ENCODE results near the gene DMRTC2.

The DMRTC2 gene

GRCh38 chr19:41859213-41859617 lies 14.4 kb downstream of the DMRTC2 start:
- Histone ChIP-seq H3K27ac (ENCODE audit: low read depth, low read length) (peak overlapping the region; percentile 45), H3K27me3 (ENCODE audit: control insufficient read depth, low read length) (no peaks in the 10 kb centered on the region), H3F3A (ENCODE audit: control insufficient read depth, insufficient read depth) (peaks cover 34% of the 10 kb centered on the region), H3K9me3 (ENCODE audit: control insufficient read depth, insufficient read depth, low read length) (no peaks in the 10 kb centered on the region), H3K9me2 (replicated peaks; ENCODE audit: control insufficient read depth, low read length) (no peaks in the 10 kb centered on the region), H3K36me3 (ENCODE audit: control insufficient read depth, low read length) (peaks cover 41% of the 10 kb centered on the region), H3K4me2 (ENCODE audit: low read length) (peak overlapping the region; percentile 67), H4K20me1 (ENCODE audit: control insufficient read depth, insufficient read depth, low read depth, low read length) (peaks cover 31% of the 10 kb centered on the region), H3K4me3 (ENCODE audit: low read length) (peak overlapping the region; percentile 65), H3K79me2 (ENCODE audit: control insufficient read depth, low read length) (peaks cover 42% of the 10 kb centered on the region), H3K4me1 (ENCODE audit: control insufficient read depth, low read length) (peaks cover 55% of the 10 kb centered on the region)
- TF ChIP-seq EZH2phosphoT487 (IDR thresholded peaks at IDR 0.05; ENCODE audit: borderline replicate concordance, low read length): no peak
- TF ChIP-seq CTCF (IDR thresholded peaks at IDR 0.05; ENCODE audit: low read depth, low read length, poor library complexity, severe bottlenecking): no peak

DNA sequence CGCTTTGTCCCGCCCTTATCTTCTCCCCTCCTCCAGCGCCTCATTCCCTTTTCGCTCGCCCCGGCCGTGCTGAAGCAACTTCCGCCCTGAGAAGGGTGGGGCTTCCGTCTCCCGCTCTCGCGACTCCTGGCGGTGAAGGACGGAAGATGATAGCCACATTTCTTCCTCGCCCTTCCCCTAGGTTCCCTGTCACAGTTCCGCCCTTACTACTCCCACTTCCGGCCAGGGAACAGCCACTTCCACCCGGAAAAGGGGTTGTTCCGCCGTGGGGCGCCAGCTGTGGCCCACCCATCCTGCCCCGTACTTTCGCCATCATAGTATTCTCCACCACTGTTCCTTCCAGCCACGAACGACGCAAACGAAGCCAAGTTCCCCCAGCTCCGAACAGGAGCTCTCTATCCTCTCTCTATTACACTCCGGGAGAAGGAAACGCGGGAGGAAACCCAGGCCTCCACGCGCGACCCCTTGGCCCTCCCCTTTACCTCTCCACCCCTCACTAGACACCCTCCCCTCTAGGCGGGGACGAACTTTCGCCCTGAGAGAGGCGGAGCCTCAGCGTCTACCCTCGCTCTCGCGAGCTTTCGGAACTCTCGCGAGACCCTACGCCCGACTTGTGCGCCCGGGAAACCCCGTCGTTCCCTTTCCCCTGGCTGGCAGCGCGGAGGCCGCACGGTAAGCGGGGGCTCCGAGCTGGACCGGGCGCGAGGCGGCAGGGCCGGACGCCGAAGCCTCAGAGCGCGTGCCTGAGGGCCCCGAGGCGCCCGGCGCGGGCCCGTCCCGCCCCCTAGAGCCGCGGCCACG lies 15.0 kb downstream of the DMRTC2 start, which contains the start of gene RPS19:
TSS of gene RPS19 (plus strand) at position 638 of the 801 bp plus-strand sequence. CDS start 520 bp downstream, outside the sequence.
- peaks cover 47% of the 10 kb centered on the region for H3K36me3 ChIP-seq (ENCODE audit: control insufficient read depth, low read length)
- H3K4me3 ChIP-seq (ENCODE audit: low read length): peak within 1 kb of the TSS; percentile 87
- TF ChIP-seq EZH2phosphoT487 (IDR thresholded peaks at IDR 0.05; ENCODE audit: borderline replicate concordance, low read length) (no peak), CTCF (IDR thresholded peaks at IDR 0.05; ENCODE audit: low read depth, low read length, poor library complexity, severe bottlenecking) (peak; percentile 58)
- H3K4me2 ChIP-seq (ENCODE audit: low read length): peak within 1 kb of the TSS; percentile 88
- H3K27me3 ChIP-seq (ENCODE audit: control insufficient read depth, low read length): no peaks in the 10 kb centered on the region
- peaks cover 41% of the 10 kb centered on the region for H3F3A ChIP-seq (ENCODE audit: control insufficient read depth, insufficient read depth)
- peaks cover 61% of the 10 kb centered on the region for H3K4me1 ChIP-seq (ENCODE audit: control insufficient read depth, low read length)
- no peaks in the 10 kb centered on the region for H3K9me2 ChIP-seq (replicated peaks; ENCODE audit: control insufficient read depth, low read length)
- peak within 1 kb of the TSS; percentile 81 for H3K27ac ChIP-seq (ENCODE audit: low read depth, low read length)
- H4K20me1 ChIP-seq (ENCODE audit: control insufficient read depth, insufficient read depth, low read depth, low read length): peaks cover 37% of the 10 kb centered on the region
- peaks cover 48% of the 10 kb centered on the region for H3K79me2 ChIP-seq (ENCODE audit: control insufficient read depth, low read length)
- H3K9me3 ChIP-seq (ENCODE audit: control insufficient read depth, insufficient read depth, low read length): no peaks in the 10 kb centered on the region

- peaks cover 68% of the 10 kb centered on the region for H3K4me1 ChIP-seq (ENCODE audit: control insufficient read depth, low read length)
- H3K36me3 ChIP-seq (ENCODE audit: control insufficient read depth, low read length): peaks cover 54% of the 10 kb centered on the region
- peak overlapping the region; percentile 88 for H3K4me2 ChIP-seq (ENCODE audit: low read length)
- H3F3A ChIP-seq (ENCODE audit: control insufficient read depth, insufficient read depth): peaks cover 48% of the 10 kb centered on the region
- TF ChIP-seq EZH2phosphoT487 (IDR thresholded peaks at IDR 0.05; ENCODE audit: borderline replicate concordance, low read length) (no peak), CTCF (IDR thresholded peaks at IDR 0.05; ENCODE audit: low read depth, low read length, poor library complexity, severe bottlenecking) (no peak)
- H3K4me3 ChIP-seq (ENCODE audit: low read length): peak overlapping the region; percentile 87
- no peaks in the 10 kb centered on the region for H3K9me3 ChIP-seq (ENCODE audit: control insufficient read depth, insufficient read depth, low read length)
- no peaks in the 10 kb centered on the region for H3K27me3 ChIP-seq (ENCODE audit: control insufficient read depth, low read length)
- peaks cover 56% of the 10 kb centered on the region for H3K79me2 ChIP-seq (ENCODE audit: control insufficient read depth, low read length)
- peak overlapping the region; percentile 81 for H3K27ac ChIP-seq (ENCODE audit: low read depth, low read length)
- no peaks in the 10 kb centered on the region for H3K9me2 ChIP-seq (replicated peaks; ENCODE audit: control insufficient read depth, low read length)
- peaks cover 37% of the 10 kb centered on the region for H4K20me1 ChIP-seq (ENCODE audit: control insufficient read depth, insufficient read depth, low read depth, low read length)
Measured at GRCh38 chr19:41860419-41861115, 15.7 kb downstream of the DMRTC2 start.

Data from DOHH2 (cell line).